CD4-positive, alpha-beta T cell treated with Interleukin-6 at 100 ng/mL for 8 hours (primary cell): ENCODE results near the gene SNRNP48.

ENCODE experiments used
- DNase-seq: peaks from one replicate; pipeline ENCODE4 v3.0.0-alpha.2; 2020; ENCODE audit warnings: mixed read lengths, low spot score

SNRNP48 gene

DNA sequence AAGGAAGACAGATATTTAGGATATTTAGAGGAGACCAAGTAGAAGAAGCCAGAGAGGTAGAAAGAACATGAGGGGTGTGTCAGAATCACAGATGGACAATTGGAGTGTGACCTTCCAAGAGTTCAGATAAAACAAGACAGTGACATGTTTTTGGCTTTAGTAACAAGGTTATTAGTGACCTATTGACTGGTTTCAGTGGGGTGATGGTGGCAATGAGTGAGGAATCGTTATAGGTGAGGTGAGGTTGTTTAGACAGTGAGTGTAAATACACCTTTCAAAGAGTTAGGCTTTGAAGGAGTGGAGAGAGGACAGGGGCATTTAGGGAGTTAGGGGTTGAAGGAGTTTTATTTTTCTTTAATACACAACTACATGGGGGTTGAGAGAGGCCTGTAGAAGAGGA, 3.2 kb downstream of the SNRNP48 start:
- DNase-seq = no peak

DNA sequence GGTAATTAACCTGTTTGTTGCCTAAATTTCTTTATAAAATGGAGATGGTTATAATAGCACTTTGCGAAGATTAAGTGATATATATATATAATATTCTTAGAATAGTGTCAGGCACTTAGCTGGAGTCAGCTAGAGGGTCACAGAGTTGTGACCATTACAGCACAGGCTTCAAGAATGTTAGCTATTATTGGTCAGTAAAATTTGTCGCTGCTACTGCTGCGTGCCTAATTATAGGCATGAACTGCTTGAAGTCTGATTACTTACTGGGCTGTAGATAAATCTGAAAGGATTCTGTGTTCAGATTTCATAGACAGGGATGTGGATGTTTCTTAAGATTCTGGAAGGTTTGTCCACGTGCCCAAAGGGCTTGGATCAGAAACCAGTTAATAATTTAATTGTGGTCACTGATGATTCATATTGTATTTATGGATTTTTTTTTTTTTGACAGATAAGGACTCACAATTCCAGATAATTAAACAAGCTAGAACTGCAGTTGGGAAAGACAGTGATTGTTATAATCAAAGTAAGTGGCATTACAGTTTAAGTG, 4.7 kb downstream of the SNRNP48 start:
- no peak for DNase-seq

GRCh38 chr6:7604003-7604402, 14.0 kb downstream of the SNRNP48 start:
- DNase-seq = no peak

- DNase-seq = no peak
Measured at GRCh38 chr6:7604506-7604905, 14.5 kb downstream of the SNRNP48 start.

GRCh38 chr6:7615611-7616383, 25.8 kb downstream of the SNRNP48 start:
- peak; percentile 35 for DNase-seq

- DNase-seq = no peak
Measured at GRCh38 chr6:7617801-7618764, 28.1 kb downstream of the SNRNP48 start.

DNA sequence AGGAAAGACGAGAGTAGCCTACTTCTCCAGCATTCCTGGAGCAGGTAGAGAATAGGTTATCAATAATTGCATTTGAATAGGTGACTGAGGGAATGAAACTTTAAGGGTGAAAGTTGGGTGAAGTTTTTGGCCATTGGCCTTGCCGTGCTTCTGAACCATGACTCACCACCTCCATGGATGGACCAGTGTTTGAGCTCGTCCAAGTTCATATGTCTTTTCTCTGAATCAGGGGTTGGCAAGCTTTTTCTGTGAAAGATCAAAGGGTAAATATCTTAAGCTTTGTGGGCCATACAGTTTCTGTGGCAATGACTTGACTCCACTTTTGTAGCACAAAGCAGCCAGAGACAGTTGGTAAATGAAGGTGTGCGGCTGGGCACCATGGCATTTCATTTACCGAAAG, 31.8 kb downstream of the SNRNP48 start:
- no peak for DNase-seq

- no peak for DNase-seq
Measured at GRCh38 chr6:7624796-7625710, 35.1 kb downstream of the SNRNP48 start.

DNA sequence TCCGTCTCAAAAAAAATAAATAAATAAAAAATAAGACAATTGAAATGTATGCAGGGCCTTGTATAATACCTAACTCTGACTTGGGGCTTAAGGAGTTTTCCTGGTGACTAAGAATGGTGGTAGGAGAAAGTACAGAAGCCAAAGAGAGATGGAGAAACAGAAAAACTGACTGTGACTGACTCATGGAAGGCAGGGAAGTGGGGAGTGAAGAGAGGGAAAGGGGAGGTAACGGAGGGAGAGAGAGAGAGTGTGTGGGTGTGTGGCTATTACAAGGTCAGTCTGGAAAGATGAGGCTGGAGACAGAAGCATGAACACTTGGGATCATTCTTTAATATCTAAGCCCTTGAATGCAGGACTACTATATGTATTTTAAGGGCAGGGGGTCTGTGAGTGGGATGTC, 38.5 kb downstream of the SNRNP48 start:
- DNase-seq = no peak

DNA sequence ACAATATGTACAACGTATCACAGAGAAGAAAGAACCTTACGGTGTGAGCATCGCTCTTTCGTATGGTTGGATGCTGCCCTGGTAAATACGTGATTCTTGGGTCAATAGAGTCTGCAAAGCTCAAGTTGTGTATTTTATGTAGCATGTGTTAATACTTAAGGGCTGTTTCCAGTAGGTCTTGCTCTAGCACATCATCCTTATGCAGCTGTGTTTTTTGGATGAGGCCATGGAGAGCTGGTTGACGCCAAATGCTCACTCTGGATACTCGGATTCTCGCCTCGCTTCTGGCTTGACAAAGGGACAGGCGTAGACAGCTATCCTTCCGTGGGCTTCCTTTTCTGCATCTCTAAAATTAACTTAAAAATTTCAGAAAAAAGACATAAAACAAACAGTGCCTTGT, 38.9 kb downstream of the SNRNP48 start:
- DNase-seq = no peak

DNA sequence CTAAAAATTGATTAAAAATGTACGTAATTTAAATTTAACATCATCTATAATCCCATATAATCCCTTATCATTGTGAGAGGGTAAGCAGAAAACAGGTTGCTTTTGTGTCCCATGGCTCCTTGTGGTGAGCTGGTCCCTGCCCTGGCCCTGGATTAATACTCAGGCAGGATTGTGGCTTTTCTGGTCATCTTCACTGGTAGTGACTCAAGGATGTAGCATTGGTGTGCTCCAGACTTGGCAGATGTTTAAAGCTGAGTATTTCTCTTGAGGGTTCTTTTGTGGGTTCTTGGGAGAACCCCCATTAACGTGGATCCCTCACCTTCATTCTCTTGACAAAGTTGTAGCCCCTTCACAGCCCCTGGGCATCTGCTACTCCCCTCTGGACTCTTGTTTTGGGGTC, 39.3 kb downstream of the SNRNP48 start:
- no peak for DNase-seq

DNA sequence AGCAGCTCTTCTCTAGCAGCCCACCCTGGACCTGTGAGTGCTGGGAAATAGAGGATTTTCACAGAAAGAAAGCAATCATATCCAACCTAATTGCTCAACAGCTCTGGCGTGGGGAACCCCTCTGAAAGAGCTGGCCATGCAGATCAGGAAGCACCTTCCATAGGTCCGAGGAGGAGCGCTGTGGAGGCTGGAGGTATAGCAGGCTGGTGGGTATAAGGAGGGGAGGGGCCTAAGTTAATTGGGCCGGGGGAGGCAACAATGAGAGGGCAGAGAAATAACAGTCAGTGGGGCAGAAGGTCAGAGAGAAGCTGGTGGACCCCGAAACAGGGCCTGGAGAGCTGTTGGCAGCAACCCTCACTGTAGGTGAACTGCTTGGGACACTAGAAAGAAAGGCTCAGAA, 40.8 kb downstream of the SNRNP48 start:
- DNase-seq = no peak

- DNase-seq = no peak
Measured at GRCh38 chr6:7631466-7631865, 41.5 kb downstream of the SNRNP48 start.

GRCh38 chr6:7632501-7633290, 42.7 kb downstream of the SNRNP48 start:
- DNase-seq = no peak

DNA sequence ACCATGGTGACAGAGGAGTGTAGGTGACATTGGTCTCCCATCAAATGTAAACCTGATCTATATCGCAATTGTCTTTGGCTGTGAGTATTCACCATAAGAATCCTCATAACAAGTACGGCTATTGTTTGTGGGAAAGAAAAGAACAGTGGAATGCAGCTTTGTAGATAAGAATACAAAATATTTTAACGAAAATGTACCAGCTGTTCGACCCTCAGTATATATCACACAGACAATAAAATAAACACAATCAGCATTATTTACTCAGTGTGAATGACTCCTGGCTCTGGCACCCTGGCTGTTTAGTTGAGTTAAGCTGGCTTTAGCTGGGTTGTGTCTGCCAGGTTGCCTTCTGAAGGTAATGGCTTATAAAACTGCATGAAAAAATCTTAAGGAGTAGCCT, 43.4 kb downstream of the SNRNP48 start:
- DNase-seq = no peak

DNA sequence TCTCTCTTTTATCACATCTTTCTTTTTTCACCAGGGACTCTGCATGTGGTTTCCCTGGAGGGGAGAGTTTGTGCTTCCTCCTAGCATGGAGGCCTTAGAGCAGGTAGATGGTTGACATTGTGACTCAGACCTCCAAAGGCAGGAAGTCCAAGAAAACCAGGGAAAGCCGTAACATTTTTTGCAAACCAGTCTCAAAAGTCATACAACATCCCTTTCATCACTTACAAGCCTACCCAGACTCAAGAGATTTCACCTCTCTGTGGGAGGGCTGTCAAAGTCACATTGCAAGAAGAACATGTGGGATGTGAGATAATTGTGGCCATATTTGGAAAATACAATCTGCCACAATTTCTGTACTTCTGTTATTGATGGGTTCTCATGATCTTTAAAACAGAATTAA, 46.2 kb downstream of the SNRNP48 start:
- no peak for DNase-seq

DNA sequence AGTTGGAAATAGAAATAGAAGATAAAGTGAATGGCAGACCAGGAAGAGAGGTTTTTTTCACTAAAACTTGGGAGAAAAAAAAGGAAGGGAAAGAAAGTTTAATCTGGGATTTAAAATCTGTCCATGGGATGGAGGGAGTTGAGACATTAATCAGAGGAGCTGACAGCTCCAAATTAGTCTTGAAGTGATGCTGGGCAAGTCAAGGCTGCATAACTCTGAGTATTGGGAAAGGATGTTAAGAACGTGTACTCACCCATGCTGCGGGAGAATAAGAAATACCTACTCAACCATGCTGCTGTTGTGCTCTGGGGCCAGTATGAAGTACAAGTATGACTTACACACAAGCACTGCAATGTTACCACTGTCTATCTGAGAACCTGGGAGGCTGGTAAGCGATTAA, 47.5 kb downstream of the SNRNP48 start:
- DNase-seq = no peak

- no peak for DNase-seq
Measured at GRCh38 chr6:7639427-7639826, 49.4 kb downstream of the SNRNP48 start.

- DNase-seq = no peak
Measured at GRCh38 chr6:7640016-7640415, 50.0 kb downstream of the SNRNP48 start.

GRCh38 chr6:7640607-7641577, 50.9 kb downstream of the SNRNP48 start:
- no peak for DNase-seq
